ENCODE measurements around the gene SURF2. TPM values are rescaled to one million over a fixed set of nuclear protein-coding genes. Genes with fewer than 3 reads are reported as not detected.

Gene SURF2
- total RNA-seq, 1 donor from 2014 or later: 13.5 TPM

GRCh38 chr9:133335924-133336811 is 20.2 kb upstream of the SURF2 start, which contains the start of gene SURF6:
Gene SURF6 (minus strand): TSS chr9:133336188. CDS start chr9:133336132, 56 bp downstream.
- peak; percentile 96 for DNase-seq (ENCODE audit: low spot score)

GRCh38 chr9:133339641-133340040 is 16.7 kb upstream of the SURF2 start:
- no peak for DNase-seq (ENCODE audit: low spot score)

GRCh38 chr9:133340256-133340655 is 16.1 kb upstream of the SURF2 start:
- DNase-seq (ENCODE audit: low spot score): no peak

GRCh38 chr9:133340916-133341315 is 15.4 kb upstream of the SURF2 start:
- no peak for DNase-seq (ENCODE audit: low spot score)

GRCh38 chr9:133341369-133342068 is 14.8 kb upstream of the SURF2 start:
- DNase-seq (ENCODE audit: low spot score): no peak

- no peak for DNase-seq (ENCODE audit: low spot score)
These were observed 14.3 kb upstream of the SURF2 start for GRCh38 chr9:133342069-133342406.

- DNase-seq (ENCODE audit: low spot score): no peak
These were observed 13.8 kb upstream of the SURF2 start for GRCh38 chr9:133342570-133342969.

GRCh38 chr9:133344071-133344470 is 12.3 kb upstream of the SURF2 start:
- no peak for DNase-seq (ENCODE audit: low spot score)

GRCh38 chr9:133344979-133345378 is 11.4 kb upstream of the SURF2 start:
- no peak for DNase-seq (ENCODE audit: low spot score)

GRCh38 chr9:133345596-133345995 is 10.8 kb upstream of the SURF2 start:
- DNase-seq (ENCODE audit: low spot score): no peak

- DNase-seq (ENCODE audit: low spot score): no peak
These were observed 10.1 kb upstream of the SURF2 start for GRCh38 chr9:133346021-133346785.

- DNase-seq (ENCODE audit: low spot score): no peak
These were observed 8.8 kb upstream of the SURF2 start for GRCh38 chr9:133347515-133347984.

- peak; percentile 94 for DNase-seq (ENCODE audit: low spot score)
These were observed 8.2 kb upstream of the SURF2 start, which contains the start of the genes MED22 and RPL7A for GRCh38 chr9:133347985-133348717. Gene MED22 (minus strand): TSS chr9:133348131. CDS start chr9:133346662, 1,469 bp downstream. Gene RPL7A (plus strand): TSS chr9:133348218. CDS start chr9:133348244, 26 bp downstream.

GRCh38 chr9:133348718-133349573 is 7.4 kb upstream of the SURF2 start:
- DNase-seq (ENCODE audit: low spot score): no peak

- no peak for DNase-seq (ENCODE audit: low spot score)
These were observed 6.3 kb upstream of the SURF2 start for GRCh38 chr9:133349965-133350616.

- DNase-seq (ENCODE audit: low spot score): no peak
These were observed 4.8 kb upstream of the SURF2 start for GRCh38 chr9:133351526-133351907.

- DNase-seq (ENCODE audit: low spot score): no peak
These were observed 4.3 kb upstream of the SURF2 start for GRCh38 chr9:133351908-133352634.

GRCh38 chr9:133352635-133353340 is 3.6 kb upstream of the SURF2 start:
- no peak for DNase-seq (ENCODE audit: low spot score)

All from mesenteric fat pad (tissue), 1 donor.